GM19438 (cell line): Measurements from ENCODE around the gene NR1I3.

ENCODE experiments used
- ATAC-seq: cut with Tn5 transposase; IDR thresholded peaks from one replicate; pipeline ENCODE4 v1.9.1; 2021; ENCODE audit warnings: low read depth; ENCODE audit not compliant: unreplicated experiment

Gene NR1I3

DNA sequence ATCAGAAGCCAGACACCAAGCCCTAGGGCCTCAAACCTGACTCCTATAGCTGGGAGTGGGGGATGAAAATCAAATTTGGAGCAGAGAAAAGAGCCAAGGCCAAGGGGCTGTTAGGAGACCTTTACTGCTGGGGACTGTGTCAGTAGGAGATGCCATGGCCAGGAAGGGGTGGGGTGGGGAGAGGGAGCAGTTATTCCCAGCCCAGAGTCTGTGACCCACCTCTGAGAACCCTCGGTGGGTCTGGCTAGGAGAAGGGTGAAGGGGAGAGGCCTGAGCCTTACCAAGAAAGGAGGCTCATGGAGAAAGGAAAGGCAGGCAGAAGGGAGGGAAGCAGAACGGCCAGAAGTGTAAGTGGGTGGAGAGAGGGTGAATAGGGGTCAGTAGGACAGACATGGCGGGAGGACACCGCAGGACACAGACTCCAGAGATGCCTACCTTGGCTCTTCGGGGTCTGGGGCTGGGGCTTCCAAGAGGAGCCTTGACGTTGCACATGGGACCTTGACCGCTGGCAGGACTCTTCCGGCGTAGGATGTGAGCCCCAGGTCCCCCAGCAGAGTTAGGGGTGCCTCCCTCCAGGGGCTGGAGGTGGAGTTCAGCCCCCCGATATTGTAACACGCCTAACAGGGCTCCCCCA is 40.3 kb downstream of the NR1I3 start:
- no peak for ATAC-seq

DNA sequence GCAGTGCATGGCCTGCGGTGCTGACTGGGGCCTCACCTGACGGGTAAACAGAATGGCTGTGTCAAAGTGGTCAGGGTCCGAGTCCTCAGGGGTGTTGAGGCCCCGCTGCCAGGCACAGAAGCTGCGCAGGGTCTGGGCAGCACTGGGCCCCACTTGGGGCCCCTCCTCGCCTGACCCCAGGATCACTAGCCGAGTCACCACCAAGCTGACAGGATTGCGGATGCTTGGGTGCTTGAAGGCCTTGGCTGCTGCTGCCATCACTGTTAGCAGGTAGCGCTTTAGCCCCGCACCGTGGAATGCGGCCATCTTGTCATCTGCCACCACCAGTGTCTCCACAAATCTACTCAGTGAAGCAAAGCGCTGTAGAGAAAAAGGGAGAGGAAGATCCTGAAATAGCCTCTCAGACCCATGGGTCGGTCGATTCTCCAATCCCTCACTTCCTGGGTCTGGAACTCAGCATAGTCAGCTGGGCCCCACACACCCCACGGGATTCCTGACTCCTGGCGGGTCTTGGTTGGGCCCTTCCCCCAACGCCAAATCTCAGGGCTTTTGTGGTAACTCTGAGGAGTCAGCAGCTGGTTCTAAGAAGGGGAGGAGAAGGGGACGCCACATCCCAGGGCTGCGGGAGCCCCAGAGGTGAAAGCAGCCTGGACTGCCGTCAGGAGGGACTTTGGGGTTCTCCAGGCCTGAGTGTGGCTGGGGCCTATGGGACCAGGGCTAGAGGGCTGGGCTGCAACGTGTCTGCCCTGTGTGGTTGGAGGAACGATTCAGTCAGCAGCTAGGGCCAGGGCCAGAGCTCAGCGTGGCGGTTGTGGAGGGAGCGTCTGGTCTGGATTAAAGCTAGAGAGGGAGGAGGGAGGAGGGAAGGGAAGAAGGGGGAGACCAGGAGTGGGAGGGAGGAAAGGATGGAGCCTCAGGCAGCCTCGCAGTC is 41.2 kb downstream of the NR1I3 start:
- no peak for ATAC-seq

DNA sequence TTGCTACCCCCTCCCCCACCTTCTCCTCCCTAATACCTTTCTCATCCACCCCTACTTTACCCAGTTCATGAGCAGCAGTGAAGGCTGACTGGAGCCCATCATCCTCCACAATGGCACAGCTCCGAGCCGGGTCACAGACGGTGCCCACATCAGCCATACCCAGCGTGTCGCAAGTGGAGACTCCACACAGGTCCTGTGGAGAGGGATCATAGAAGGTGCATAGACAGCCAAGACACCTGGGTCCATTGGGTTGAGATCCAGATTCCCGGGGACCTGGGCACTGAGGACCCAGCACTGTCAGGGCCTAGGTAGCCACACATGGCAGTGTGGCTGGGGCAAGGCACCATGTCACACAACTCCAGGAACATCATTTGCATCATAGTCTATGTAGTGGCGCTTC is 41.9 kb downstream of the NR1I3 start:
- no peak for ATAC-seq

DNA sequence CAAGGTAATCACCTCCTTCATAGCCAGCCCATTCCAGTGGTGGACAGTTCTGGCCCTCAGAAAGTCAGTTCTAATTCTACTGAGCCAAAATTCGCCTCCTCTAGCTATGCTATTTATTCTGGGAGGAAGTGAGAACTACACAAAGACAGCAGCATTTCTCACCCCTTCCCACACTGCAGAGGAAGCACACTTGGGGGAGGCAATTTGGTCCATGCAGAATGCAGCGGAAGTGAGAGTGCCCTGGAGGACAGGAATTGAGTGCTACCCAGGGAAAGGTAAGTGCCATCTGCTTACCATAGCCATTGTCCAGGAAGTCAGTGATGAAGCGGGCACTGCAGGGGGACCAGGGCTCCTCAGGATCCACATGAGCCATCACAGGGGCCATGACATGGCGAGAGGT is 42.8 kb downstream of the NR1I3 start:
- peak; percentile 54 for ATAC-seq

DNA sequence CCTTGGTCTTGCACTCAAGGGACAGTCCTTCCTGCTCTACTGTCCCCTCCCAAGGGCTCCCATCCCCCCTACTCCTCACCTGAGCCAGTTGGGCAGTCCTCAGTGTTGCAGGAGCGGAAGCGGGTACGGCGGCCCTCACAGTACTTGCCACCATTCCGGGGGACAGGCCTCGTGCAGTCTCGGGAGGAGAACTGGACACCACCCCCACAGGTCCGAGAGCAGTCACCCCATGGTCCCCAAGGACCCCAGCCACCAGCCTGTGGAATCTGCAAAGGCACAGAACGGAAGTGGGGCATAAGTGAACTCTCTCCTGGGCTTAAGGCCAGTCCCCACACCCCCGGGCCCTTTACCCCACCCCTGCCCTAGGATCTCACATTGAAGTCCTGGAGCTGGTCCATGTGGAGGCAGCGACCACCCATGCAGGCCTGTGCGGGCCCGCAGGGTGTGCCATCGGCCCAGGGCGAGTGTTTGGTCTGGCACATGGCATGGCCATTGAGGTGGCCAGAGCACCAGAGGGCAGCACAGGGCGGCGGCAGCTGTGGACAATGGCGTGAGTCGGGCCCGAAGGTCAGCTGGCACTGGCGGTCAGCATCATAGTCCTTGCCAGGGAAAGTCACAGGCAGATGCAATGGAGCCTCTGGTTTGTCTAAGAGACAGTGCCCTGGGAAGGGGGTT is 44.3 kb downstream of the NR1I3 start:
- no peak for ATAC-seq

DNA sequence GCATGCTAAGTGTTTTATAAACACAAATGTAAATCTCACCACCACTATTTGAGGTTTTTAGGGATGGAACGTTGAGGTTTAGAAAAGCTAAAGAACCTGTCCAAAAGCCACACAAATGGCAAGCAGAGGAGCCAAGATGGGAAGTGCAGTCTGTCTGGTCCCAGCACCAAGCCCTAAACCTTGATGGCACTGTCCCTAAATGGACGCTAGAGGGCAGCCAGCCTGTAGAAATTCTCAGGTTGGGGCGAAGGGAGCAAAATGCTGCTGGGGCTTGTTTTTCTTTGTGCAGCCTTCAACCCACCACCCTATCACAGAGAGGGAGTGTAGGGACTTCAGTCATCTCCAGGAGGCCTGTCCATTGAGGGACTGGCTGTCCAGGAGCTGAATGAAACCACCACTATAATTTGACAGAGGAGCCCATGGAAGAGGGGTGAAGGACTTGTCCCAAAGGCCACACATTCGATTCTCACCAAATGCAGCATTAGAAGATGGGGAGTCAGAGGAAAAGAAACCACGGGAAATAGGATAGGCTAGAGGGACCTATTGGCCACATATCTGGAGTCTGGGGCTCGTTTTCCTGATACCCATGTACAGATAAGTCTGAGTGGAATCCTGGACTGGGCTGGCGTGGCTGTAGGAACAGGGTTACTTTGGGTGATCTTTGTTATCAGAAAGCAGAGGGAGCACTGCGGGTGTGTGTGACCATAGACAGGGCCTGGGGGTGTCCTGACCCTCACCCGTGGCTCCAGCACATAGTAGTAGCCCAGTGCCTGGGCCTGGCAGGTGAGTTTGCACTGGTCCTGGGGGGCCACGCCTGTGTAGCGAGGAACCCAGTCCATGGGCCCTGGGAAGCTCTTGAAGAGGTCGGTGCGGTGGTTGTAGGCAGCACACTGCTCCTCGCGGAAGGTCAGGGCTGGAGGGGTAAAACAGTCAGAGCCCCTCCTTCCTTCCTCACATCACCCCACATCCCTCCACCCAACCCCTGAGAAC is 45.2 kb downstream of the NR1I3 start:
- peak; percentile 58 for ATAC-seq

DNA sequence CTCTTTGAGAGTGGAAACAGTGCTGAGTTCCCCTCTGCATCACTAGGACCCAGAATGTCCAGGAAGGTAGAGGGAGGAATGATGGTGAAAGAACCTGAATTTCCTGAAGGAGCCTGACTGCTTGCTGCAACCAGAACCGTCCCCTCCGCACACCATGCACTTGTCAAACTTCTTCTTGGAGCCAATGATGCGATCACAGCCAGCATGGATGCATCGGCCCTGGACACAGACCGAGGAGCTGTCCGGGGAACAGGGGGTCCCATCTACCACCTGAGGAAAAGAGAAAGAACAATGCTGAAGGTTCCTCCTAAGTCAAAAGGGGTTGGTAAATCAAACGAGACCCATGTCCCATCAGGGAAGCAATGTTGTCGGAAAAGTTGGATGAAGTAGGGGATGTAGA is 46.0 kb downstream of the NR1I3 start:
- no peak for ATAC-seq

DNA sequence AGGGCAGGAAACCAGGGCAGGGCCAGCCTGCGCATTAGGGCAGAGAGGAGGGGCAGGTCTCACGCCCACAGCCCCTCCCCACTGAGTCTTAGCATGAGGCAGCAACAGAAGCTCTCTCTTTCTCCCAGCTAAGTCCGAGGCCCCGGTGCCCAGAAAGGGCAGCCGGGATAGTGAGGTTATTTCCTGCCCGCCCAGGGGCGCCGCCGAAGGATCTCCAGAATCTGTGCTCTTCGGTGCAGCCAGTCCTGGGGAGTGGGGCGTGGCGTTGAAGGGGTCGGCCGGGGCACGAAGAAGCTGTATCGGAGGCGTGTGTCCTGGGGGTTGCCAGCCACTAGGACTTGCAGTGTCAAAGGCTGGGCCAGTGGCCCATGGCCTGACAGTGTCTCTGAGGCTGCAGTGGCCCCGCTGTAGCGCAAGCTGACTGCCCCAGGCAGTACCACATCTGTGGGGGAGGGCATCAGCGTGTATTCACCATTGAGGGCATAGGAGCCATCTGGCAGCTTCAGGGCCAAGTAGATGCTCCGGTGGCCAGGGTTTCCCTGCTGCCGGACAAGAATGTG is 47.0 kb downstream of the NR1I3 start:
- ATAC-seq: no peak

DNA sequence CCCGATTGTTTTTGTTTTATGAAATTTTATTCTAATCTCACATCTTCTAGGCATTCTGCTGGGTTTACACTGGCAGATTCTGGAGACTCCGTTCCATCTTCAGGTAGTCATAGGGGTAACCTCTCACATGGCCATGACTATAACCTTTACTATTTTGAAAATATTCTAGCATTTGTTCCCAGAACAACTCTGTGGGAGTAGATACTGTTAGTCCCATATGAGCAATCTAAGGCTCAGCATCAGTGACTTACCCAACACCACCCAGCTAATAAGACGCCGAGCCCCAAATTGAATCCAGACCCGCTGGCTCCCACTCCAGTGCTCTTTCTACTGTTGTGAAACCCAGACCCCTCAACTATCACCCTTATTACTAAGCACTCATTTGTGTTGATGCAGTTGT is 49.0 kb downstream of the NR1I3 start:
- no peak for ATAC-seq

DNA sequence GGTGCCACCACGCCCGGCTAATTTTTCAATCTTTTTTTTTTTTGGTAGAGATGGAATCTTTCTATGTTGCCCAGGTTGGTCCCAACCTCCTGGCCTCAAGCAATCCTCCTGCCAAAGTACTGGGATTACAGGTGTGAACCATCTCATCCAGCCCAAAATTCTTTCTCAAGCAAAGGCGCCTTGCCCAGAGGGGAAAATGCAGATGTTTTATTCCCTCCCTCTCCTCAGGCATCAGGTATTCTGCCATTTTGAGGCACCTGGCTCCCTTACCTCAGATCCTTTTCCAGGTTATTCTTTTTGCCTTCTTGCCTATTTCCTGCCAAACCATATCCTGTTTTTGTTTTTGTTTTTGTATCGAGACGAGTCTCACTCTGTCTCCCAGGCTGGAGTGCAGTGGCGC is 49.6 kb downstream of the NR1I3 start:
- no peak for ATAC-seq

DNA sequence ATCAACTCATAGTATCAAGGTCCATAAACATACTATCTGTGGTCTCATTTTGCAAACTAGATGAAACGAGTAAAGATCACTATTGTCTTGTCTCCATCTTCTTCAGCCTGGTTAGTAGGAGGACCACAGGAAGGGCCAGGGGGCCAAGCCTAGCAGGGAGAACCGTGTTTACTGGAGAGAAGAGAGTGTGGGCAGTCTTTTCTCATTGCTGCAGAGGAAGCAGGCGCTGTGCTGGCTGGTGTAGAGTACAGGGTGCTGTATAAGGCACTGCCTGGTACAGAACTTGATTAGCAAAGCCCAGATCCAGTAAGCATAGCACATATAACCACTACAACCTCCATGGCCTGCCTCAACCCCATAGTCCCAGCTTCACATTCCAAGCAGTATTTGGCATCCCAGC is 50.7 kb downstream of the NR1I3 start:
- ATAC-seq: no peak

DNA sequence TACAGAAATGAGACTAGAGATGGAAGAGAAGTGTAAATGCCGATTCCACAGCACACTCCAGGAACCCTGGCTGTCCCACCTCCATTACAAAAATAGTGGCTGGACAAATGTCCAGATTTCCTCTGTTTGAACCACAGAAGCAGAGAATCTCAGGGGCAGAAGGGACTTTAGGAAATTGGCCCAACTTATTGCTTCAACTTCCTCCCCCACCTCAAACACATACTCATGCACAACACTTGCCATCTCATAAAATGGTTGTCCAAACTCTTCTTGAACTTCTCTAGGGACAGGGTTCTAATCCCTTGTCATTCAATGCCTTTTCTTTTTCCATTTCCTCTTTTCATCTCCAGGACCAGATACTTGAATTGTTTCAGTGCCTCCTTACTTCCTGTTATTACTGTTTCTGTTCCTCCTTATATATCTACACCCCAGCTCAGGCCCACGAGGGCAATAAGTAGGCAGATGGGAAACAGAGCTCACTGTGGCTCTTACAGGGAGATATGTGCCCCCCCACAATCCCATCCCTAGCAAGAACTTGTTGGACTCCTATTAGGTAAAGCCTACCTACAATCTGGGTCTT is 52.2 kb downstream of the NR1I3 start:
- no peak for ATAC-seq

DNA sequence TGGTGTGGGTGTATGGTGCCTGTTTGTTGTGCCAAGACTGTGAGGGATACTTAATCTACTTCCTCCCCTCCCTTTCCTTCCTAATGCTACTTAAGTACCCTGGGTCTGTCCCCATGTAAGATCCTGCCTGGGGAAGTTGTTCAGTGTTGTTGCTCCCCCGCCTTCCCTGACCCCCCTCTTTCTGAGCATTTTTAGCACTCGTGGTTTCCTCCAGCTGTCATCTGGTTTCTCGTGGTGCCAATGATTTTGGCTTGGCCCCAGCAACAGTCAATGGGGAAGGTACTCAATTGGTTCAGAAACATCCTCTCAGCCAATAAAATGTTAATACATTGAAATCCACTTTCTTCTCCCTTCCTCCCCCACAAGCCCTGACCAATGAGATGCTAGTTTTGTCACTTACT is 52.7 kb downstream of the NR1I3 start:
- peak; percentile 60 for ATAC-seq

DNA sequence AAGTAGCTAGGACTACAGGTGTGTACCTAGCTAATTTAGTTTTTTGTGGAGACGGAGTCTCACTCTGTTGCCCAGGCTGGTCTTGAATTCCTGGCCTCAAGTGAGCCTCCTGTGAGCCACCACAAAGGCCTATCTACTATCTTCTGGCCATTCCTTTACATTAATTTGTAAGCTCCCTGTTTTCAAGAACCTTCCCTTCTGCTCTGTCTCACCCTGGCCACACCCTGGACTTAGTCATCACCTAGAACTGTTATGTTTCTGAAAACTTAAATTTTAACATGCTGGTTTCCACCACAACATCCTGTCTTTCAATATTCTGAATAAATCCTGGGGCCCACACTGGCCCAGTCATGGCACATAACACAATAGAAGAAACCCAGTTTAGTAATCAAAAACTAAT is 55.8 kb downstream of the NR1I3 start:
- peak; percentile 37 for ATAC-seq

DNA sequence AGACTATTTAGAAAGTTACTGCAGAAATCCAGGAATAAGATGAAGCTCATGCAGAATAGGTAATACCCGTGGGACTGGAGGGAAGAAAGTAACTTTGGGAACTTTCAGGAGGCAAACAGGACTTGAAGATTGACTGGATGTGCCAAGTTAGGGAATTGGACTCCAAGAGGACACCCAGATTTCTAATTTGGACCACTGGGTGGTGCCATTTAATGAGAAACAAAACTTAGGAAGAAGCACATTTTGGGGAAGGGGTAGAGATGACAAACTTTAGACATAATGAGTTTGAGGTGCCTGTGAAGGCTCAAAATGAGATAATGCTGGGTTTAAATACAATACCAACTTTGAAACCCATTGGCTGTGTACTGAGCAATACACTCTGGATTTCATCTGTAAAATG is 57.4 kb downstream of the NR1I3 start:
- no peak for ATAC-seq

DNA sequence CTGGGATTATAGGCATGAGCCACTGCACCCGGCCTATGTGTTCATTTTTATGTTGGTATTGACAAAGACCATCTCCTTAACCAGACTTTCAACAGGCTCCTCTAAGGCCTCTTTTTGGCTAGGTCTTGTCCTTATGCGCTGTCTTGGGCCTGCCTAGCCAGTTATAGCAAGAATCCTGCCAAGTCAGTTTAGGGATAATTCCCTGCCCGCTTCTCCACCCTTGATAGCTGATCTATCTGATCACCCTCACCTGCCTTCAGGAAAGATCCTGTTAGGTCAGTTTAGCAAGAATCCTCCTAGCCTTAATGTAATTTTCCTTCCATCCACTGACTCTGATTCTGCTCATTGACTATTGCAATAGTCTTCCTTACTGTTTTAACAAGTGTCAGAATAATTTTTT is 58.3 kb downstream of the NR1I3 start:
- no peak for ATAC-seq
